Activated CD8-positive, alpha-beta T cell treated with anti-CD3 and anti-CD28 coated beads for 36 hours (primary cell): ENCODE data around the gene STH. TPM values are rescaled to one million over a fixed set of nuclear protein-coding genes. Genes with fewer than 3 reads are reported as not detected.

ENCODE experiments used
- ATAC-seq: fragments of 200-7000 bp; cut with Tn5 transposase; one replicate; pipeline ENCODE4 v1.10.0; 2021; ENCODE audit warnings: mild to moderate bottlenecking, moderate library complexity
- CTCF ChIA-PET: fragments of 350-600 bp; sonication (Branson Sonifier 250); formaldehyde crosslinking; loops from one replicate; lab custom pipeline; 2021; ENCODE audit warnings: antibody characterized with exemption; lab: Charles Lee
- POLR2A ChIA-PET: fragments of 350-600 bp; sonication (Branson Sonifier 250); formaldehyde crosslinking; loops from one replicate; lab custom pipeline; 2021; ENCODE audit warnings: antibody characterized with exemption; lab: Charles Lee
- DNase-seq: peaks from one replicate; pipeline ENCODE4 v3.0.0-alpha.2; 2020
- H3K27ac Mint-ChIP-seq: one replicate; pipeline ENCODE4 v1.8.0; 2021; ENCODE audit warnings: mild to moderate bottlenecking, mixed read lengths
- H3K27me3 Mint-ChIP-seq: one replicate; pipeline ENCODE4 v1.8.0; 2021; ENCODE audit warnings: mixed read lengths
- H3K36me3 Mint-ChIP-seq: one replicate; pipeline ENCODE4 v1.8.0; 2021; ENCODE audit warnings: low read depth, mixed read lengths
- H3K4me1 Mint-ChIP-seq: one replicate; pipeline ENCODE4 v1.8.0; 2021; ENCODE audit warnings: low read depth, mixed read lengths
- H3K4me3 Mint-ChIP-seq: one replicate; pipeline ENCODE4 v1.8.0; 2021; ENCODE audit warnings: mild to moderate bottlenecking, moderate library complexity, mixed read lengths
- H3K9me3 Mint-ChIP-seq: one replicate; pipeline ENCODE4 v1.8.0; 2021; ENCODE audit warnings: mixed read lengths
- CTCF ChIP-seq: fragments of 200-600 bp; IDR thresholded peaks from one replicate; pipeline ENCODE4 v1.8.0; 2022; ENCODE audit warnings: antibody characterized with exemption, mild to moderate bottlenecking
- intact Hi-C: fragments of 100-400 bp; cut with micrococcal nuclease; formaldehyde crosslinking; loops from one replicate; pipeline ENCODE4 v1.10.0; 2022
- total RNA-seq, 2 experiments: library from RNA; stranded (reverse); gene quantifications; one replicate each; pipeline ENCODE4 v1.2.3, GENCODE V29; 2021

Gene STH
- total RNA-seq, 2 experiments from 2014 or later: not detected

- H3K4me3 Mint-ChIP-seq: no peak overlapping the region
- H3K4me1 Mint-ChIP-seq: no peaks in the 10 kb centered on the region
- H3K27me3 Mint-ChIP-seq: no peaks in the 10 kb centered on the region
- no peaks in the 10 kb centered on the region for H3K36me3 Mint-ChIP-seq
- H3K9me3 Mint-ChIP-seq: no peaks in the 10 kb centered on the region
- TF ChIP-seq CTCF: no peak
- DNase-seq (no peak), ATAC-seq (no peak)
- ChIA-PET POLR2A (interaction anchor here (1.0 kb wide), 1 partner anchor 11 kb away, joined by 3 read pairs; no protein-coding TSS in a partner anchor), CTCF (no interaction called here)
- H3K27ac Mint-ChIP-seq: no peak overlapping the region
- intact Hi-C loops: no loop called here
Observed at GRCh38 chr17:45993962-45994627, 5.0 kb upstream of the STH start.

GRCh38 chr17:45994987-45995386 lies 4.1 kb upstream of the STH start:
- H3K27me3 Mint-ChIP-seq: no peaks in the 10 kb centered on the region
- no peaks in the 10 kb centered on the region for H3K36me3 Mint-ChIP-seq
- no peaks in the 10 kb centered on the region for H3K4me1 Mint-ChIP-seq
- POLR2A ChIA-PET: interaction anchor here (0.5 kb wide), 1 partner anchor 61 kb away, joined by 3 read pairs; no protein-coding TSS in a partner anchor
- intact Hi-C loops: no loop called here
- no peak for TF ChIP-seq CTCF
- no peak for DNase-seq
- H3K9me3 Mint-ChIP-seq: no peaks in the 10 kb centered on the region
- no peak for ATAC-seq
- H3K4me3 Mint-ChIP-seq: no peak overlapping the region
- H3K27ac Mint-ChIP-seq: no peak overlapping the region
- CTCF ChIA-PET: no interaction called here

- Mint-ChIP-seq H3K27me3 (no peaks in the 10 kb centered on the region), H3K27ac (no peak overlapping the region), H3K36me3 (no peaks in the 10 kb centered on the region), H3K4me1 (no peaks in the 10 kb centered on the region), H3K4me3 (no peak overlapping the region), H3K9me3 (no peaks in the 10 kb centered on the region)
- intact Hi-C loops: no loop called here
- no peak for TF ChIP-seq CTCF
- CTCF ChIA-PET: no interaction called here
- POLR2A ChIA-PET: interaction anchor here (0.5 kb wide), 1 partner anchor 61 kb away, joined by 3 read pairs; no protein-coding TSS in a partner anchor
- ATAC-seq: no peak
- DNase-seq: no peak
Observed at GRCh38 chr17:45995627-45996270, 3.3 kb upstream of the STH start.

GRCh38 chr17:45996282-45996937 lies 2.6 kb upstream of the STH start:
- POLR2A ChIA-PET: no interaction called here
- Mint-ChIP-seq H3K9me3 (no peaks in the 10 kb centered on the region), H3K27ac (no peak overlapping the region), H3K27me3 (no peaks in the 10 kb centered on the region), H3K4me3 (no peak overlapping the region), H3K4me1 (no peaks in the 10 kb centered on the region), H3K36me3 (no peaks in the 10 kb centered on the region)
- DNase-seq (no peak), ATAC-seq (no peak)
- intact Hi-C loops: no loop called here
- CTCF ChIA-PET: no interaction called here
- TF ChIP-seq CTCF: no peak

- H3K27me3 Mint-ChIP-seq: no peaks in the 10 kb centered on the region
- ChIA-PET CTCF (no interaction called here), POLR2A (no interaction called here)
Observed at GRCh38 chr17:45997166-45997565, 1.9 kb upstream of the STH start.

More at GRCh38 chr17:45997166-45997565, 1.9 kb upstream of the STH start:
- no peak for DNase-seq
- no peak overlapping the region for H3K4me3 Mint-ChIP-seq
- no peak overlapping the region for H3K27ac Mint-ChIP-seq
- H3K4me1 Mint-ChIP-seq: no peaks in the 10 kb centered on the region
- no peaks in the 10 kb centered on the region for H3K9me3 Mint-ChIP-seq
- H3K36me3 Mint-ChIP-seq: no peaks in the 10 kb centered on the region
- no peak for ATAC-seq
- intact Hi-C loops: no loop called here
- no peak for TF ChIP-seq CTCF
